GM18502 (cell line): ENCODE results near the gene NPFFR1.

Source experiments
- ATAC-seq: cut with Tn5 transposase; IDR thresholded peaks from one replicate; pipeline ENCODE4 v1.9.1; 2021; ENCODE audit warnings: mild to moderate bottlenecking; ENCODE audit not compliant: unreplicated experiment, poor library complexity

Gene NPFFR1

GRCh38 chr10:70315815-70316214 is 32.0 kb upstream of the NPFFR1 start:
- ATAC-seq: no peak

- ATAC-seq: no peak
Observed at GRCh38 chr10:70315276-70315675, 31.5 kb upstream of the NPFFR1 start.

GRCh38 chr10:70312972-70313371 is 29.2 kb upstream of the NPFFR1 start:
- no peak for ATAC-seq

GRCh38 chr10:70312249-70312648 is 28.4 kb upstream of the NPFFR1 start:
- ATAC-seq: no peak

- no peak for ATAC-seq
Observed at GRCh38 chr10:70311698-70312097, 27.9 kb upstream of the NPFFR1 start.

- no peak for ATAC-seq
Observed at GRCh38 chr10:70309661-70310060, 25.9 kb upstream of the NPFFR1 start.

GRCh38 chr10:70308121-70309060 is 24.6 kb upstream of the NPFFR1 start:
- no peak for ATAC-seq

- no peak for ATAC-seq
Observed at GRCh38 chr10:70306886-70307520, 23.2 kb upstream of the NPFFR1 start.

- no peak for ATAC-seq
Observed at GRCh38 chr10:70306181-70306705, 22.4 kb upstream of the NPFFR1 start.

GRCh38 chr10:70303730-70304129 is 19.9 kb upstream of the NPFFR1 start:
- ATAC-seq: no peak

- ATAC-seq: no peak
Observed at GRCh38 chr10:70302292-70302691, 18.5 kb upstream of the NPFFR1 start.

GRCh38 chr10:70300908-70301597 is 17.2 kb upstream of the NPFFR1 start:
- no peak for ATAC-seq

GRCh38 chr10:70300461-70300860 is 16.7 kb upstream of the NPFFR1 start:
- ATAC-seq: no peak

- ATAC-seq: no peak
Observed at GRCh38 chr10:70299876-70300275, 16.1 kb upstream of the NPFFR1 start.

GRCh38 chr10:70298393-70298792 is 14.6 kb upstream of the NPFFR1 start:
- ATAC-seq: no peak

GRCh38 chr10:70297224-70297623 is 13.4 kb upstream of the NPFFR1 start:
- ATAC-seq: no peak

GRCh38 chr10:70296406-70296899 is 12.6 kb upstream of the NPFFR1 start:
- no peak for ATAC-seq

- ATAC-seq: no peak
Observed at GRCh38 chr10:70295926-70296325, 12.1 kb upstream of the NPFFR1 start.

- ATAC-seq: no peak
Observed at GRCh38 chr10:70295321-70295720, 11.5 kb upstream of the NPFFR1 start.

- no peak for ATAC-seq
Observed at GRCh38 chr10:70293169-70293843, 9.5 kb upstream of the NPFFR1 start.
